ENCODE results near the gene CTAGE8. TPM values are rescaled to one million over a fixed set of nuclear protein-coding genes. Genes with fewer than 3 reads are reported as not detected.
A peak's percentile ranks its signal among the peaks of the same experiment; 100 is the strongest.
"Not testable (repeated sequence)": the region's sequence is repeated elsewhere in the genome, so short reads cannot be mapped to it uniquely, and the experiment has no call there.

The CTAGE8 gene
- polyA plus RNA-seq, 1 donor = 11.2 TPM

DNA sequence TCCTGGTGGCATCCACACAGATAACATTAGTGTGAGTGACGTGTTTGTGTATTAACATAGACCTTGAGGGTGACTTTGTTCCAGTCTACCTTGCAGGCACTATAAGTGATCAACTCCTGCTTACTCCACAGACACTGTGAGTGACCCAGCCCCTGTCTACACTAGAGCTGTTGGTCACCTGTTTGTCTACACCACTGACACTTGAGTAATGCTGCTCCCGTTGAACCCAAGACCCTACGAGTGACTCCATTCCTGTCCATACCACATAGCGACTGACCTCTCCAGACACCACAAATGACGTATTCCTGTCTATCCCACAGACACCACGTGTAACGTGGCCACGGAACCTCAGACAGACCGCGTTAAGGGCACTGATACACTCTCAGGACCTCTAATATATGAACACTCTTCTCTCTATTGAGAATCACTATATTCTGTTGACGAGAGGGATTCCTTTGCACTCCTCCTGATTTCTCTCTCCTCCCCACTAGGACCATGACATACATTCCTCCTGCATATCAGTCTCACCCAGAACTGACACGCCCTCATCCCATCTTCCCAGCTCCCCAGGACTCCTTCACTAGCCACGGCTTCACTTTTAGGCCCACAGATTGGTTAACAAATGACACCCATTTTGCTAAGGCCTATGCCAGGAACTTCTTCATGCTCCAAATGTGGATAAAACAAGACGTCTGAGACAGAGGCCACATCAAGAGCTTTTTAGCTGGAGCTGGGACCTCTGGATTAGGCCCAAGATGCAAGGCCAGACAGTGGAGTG lies 23.5 kb upstream of the CTAGE8 start:
- not testable (repeated sequence) for H3K9me3 ChIP-seq (ENCODE audit: control insufficient read depth, low read depth, low read length); H3K27ac ChIP-seq (ENCODE audit: low read length); H3K27me3 ChIP-seq (ENCODE audit: control insufficient read depth, insufficient read depth, low read length); H3K36me3 ChIP-seq (ENCODE audit: control insufficient read depth, insufficient read depth, low read length); H3K4me1 ChIP-seq (ENCODE audit: control insufficient read depth, insufficient read depth, low read length); H3K4me3 ChIP-seq (ENCODE audit: low read length)
- peak in 1 of 2 donors; percentile 6 for DNase-seq
- 92% methylated on average over 2 of the region's 14 CpGs for WGBS (ENCODE audit: insufficient coverage, low lambda C conversion rate)

DNA sequence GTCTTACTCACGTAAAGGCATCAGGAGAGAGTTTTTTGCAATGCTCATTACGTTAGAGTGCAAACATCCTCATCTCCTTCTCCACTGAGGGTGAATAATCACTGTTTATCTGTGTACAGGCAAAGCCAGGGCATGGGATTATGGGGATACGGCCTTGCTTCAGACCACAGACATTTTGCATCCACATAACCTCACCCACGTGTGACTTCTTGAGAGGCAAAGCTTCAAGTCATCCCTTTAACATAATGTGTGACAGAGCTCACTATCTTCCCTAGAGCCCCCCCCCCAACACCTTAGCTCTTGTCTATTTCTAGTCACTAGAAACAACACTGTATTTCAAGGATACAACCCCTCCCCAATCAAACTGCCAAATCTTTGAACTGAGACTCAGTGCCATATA lies 22.5 kb upstream of the CTAGE8 start:
- H3K4me1 ChIP-seq (ENCODE audit: control insufficient read depth, insufficient read depth, low read length); H3K27ac ChIP-seq (ENCODE audit: low read length); H3K4me3 ChIP-seq (ENCODE audit: low read length); H3K27me3 ChIP-seq (ENCODE audit: control insufficient read depth, insufficient read depth, low read length); H3K36me3 ChIP-seq (ENCODE audit: control insufficient read depth, insufficient read depth, low read length); H3K9me3 ChIP-seq (ENCODE audit: control insufficient read depth, low read depth, low read length): not testable (repeated sequence)
- WGBS (ENCODE audit: insufficient coverage, low lambda C conversion rate) = no CpG with 5 or more reads among the region's 4 CpGs
- DNase-seq = peak in 1 of 2 donors; percentile 1

DNA sequence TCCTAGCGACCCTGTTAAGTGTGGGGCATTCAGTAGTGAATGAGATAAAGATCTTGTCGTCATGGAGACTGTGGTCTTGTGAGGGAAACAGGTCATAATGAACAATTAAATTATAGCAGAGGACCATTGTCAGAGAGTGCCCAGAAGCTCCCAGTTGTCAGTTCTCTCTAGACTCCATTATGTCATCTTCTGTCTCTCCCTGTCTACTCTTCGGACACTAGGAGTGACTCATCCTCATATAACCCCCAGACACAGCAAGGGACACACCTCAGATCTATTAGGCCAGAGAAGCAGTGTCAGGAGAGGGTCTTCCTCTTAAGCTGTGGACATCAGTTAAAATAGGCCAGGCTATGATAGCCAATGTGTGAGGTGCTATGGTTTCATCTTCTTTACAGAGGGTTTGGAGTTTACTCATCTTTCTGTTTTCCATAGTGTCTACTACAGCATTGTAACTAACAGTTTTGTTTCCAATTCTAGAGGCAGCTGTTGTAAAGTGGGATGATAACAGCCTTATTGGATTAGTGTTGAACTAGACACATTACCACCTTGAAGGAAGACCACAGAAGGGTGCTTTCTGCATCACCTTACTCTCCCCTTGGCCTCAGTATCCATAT lies 18.2 kb upstream of the CTAGE8 start:
- not testable (repeated sequence) for H3K9me3 ChIP-seq (ENCODE audit: control insufficient read depth, low read depth, low read length); H3K27ac ChIP-seq (ENCODE audit: low read length); H3K4me3 ChIP-seq (ENCODE audit: low read length); H3K27me3 ChIP-seq (ENCODE audit: control insufficient read depth, insufficient read depth, low read length); DNase-seq; H3K36me3 ChIP-seq (ENCODE audit: control insufficient read depth, insufficient read depth, low read length); H3K4me1 ChIP-seq (ENCODE audit: control insufficient read depth, insufficient read depth, low read length)
- WGBS (ENCODE audit: insufficient coverage, low lambda C conversion rate) = no CpG with 5 or more reads among the region's 3 CpGs

DNA sequence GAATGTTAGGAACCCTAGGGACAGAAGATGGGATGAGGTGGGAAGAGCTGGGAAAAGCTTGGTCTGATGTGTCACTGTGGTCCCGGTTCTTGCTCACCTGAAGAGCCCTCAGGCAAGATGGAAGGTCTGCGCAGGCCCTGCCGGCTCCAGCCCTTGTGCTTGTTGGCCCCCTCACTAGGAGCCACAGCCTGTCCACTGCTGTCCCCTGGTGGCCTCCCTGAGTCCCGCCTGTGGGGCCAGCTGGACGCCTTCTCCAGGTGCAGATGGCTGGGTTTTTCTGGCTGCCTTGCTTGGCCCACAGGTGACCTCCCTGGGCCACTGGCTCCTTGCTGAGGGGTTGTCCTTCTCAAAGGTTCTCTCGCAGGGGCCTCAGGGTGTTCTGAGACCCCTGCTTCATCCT lies 14.6 kb upstream of the CTAGE8 start:
- no CpG with 5 or more reads among the region's 6 CpGs for WGBS (ENCODE audit: insufficient coverage, low lambda C conversion rate)

DNA sequence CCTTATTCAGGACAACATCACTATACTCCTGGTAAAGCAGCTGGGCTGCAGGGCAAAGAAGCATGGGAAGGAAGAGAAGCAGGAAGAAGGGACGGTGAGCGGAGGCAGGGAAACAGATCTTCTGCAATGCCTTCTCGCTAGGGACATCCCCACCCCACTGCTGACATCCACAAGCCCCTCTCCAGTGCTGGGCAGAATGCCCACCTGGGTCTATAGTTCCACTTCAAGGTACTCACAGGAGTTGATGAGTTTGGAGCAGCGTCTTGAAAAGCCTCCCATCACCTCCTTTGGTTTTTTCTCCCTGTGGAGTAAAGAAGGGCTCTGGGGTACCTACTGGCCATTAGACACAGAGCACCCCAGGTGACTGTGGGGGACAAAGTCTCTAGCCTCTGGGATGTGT lies 13.4 kb upstream of the CTAGE8 start:
- DNase-seq; H3K9me3 ChIP-seq (ENCODE audit: control insufficient read depth, low read depth, low read length); H3K27ac ChIP-seq (ENCODE audit: low read length); H3K4me1 ChIP-seq (ENCODE audit: control insufficient read depth, insufficient read depth, low read length); H3K36me3 ChIP-seq (ENCODE audit: control insufficient read depth, insufficient read depth, low read length); H3K4me3 ChIP-seq (ENCODE audit: low read length); H3K27me3 ChIP-seq (ENCODE audit: control insufficient read depth, insufficient read depth, low read length): not testable (repeated sequence)
- WGBS (ENCODE audit: insufficient coverage, low lambda C conversion rate) = no CpG with 5 or more reads among the region's 4 CpGs

More for the DNA sequence above, 14.6 kb upstream of the CTAGE8 start:
- not testable (repeated sequence) for H3K4me3 ChIP-seq (ENCODE audit: low read length); H3K27me3 ChIP-seq (ENCODE audit: control insufficient read depth, insufficient read depth, low read length); H3K27ac ChIP-seq (ENCODE audit: low read length); DNase-seq; H3K4me1 ChIP-seq (ENCODE audit: control insufficient read depth, insufficient read depth, low read length); H3K36me3 ChIP-seq (ENCODE audit: control insufficient read depth, insufficient read depth, low read length); H3K9me3 ChIP-seq (ENCODE audit: control insufficient read depth, low read depth, low read length)

DNA sequence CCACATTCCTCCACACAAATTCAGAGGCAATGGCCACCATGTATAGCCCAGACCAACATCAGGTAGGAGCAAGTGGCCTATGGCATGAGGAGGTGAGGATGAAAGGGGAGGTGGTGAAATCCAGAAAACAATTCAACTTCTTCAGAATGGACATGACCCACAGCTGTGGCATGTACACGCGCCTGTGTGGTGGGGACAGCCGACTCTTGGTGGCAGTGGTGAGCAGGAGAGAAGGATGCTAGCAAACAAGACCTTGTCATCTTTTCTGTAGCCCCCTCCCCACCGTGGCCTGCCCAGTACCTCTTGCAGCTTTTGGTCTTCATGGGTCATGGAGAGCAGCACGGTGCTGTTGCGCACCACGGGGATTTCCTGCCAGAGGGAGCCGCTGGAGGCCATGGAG lies 12.9 kb upstream of the CTAGE8 start:
- H3K27me3 ChIP-seq (ENCODE audit: control insufficient read depth, insufficient read depth, low read length); H3K4me1 ChIP-seq (ENCODE audit: control insufficient read depth, insufficient read depth, low read length); H3K27ac ChIP-seq (ENCODE audit: low read length); H3K4me3 ChIP-seq (ENCODE audit: low read length); DNase-seq; H3K9me3 ChIP-seq (ENCODE audit: control insufficient read depth, low read depth, low read length); H3K36me3 ChIP-seq (ENCODE audit: control insufficient read depth, insufficient read depth, low read length): not testable (repeated sequence)
- WGBS (ENCODE audit: insufficient coverage, low lambda C conversion rate) = no CpG with 5 or more reads among the region's 8 CpGs

DNA sequence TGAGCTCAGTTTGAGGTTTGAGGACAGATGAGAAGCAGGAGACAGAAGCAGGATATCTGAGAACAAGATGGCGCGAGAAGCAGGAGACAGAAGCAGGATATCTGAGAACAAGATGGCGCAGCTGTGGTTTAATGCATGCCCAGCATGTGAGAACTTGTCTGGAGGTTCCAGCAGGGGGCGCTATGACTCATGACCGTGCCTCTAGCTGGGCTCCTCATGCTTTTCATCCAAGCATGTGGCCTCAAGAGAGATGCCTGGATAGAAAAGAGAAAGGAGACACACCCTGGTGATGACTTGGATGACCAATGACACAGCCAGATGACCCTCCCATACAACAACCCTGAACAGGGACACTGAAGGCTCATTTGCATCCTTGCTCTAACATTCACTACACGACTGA lies 10.9 kb upstream of the CTAGE8 start:
- not testable (repeated sequence) for H3K4me1 ChIP-seq (ENCODE audit: control insufficient read depth, insufficient read depth, low read length); H3K4me3 ChIP-seq (ENCODE audit: low read length); H3K36me3 ChIP-seq (ENCODE audit: control insufficient read depth, insufficient read depth, low read length); H3K27me3 ChIP-seq (ENCODE audit: control insufficient read depth, insufficient read depth, low read length); H3K27ac ChIP-seq (ENCODE audit: low read length); H3K9me3 ChIP-seq (ENCODE audit: control insufficient read depth, low read depth, low read length); DNase-seq
- 100% methylated on average over 1 of the region's 6 CpGs for WGBS (ENCODE audit: insufficient coverage, low lambda C conversion rate)

DNA sequence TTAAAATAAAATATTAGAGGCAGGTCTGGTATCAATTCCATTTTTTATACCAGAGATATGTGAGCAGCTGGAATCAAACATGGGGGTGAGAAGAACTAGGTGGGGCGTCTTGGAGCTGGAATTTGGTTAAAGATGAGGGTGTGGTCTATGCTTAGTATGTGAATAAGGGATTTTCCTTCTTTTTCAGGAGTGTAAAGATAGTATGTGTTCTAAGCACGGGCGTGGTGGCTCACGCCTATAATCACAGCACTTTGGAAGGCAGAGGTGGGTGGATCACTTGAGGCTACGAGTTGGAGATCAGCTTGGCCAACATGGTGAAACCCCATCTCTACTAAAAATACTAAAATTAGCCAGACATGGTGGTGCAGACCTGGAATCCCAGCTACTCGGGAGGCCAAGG lies 6.2 kb upstream of the CTAGE8 start:
- not testable (repeated sequence) for H3K27me3 ChIP-seq (ENCODE audit: control insufficient read depth, insufficient read depth, low read length); H3K4me3 ChIP-seq (ENCODE audit: low read length); DNase-seq; H3K36me3 ChIP-seq (ENCODE audit: control insufficient read depth, insufficient read depth, low read length); H3K27ac ChIP-seq (ENCODE audit: low read length); H3K4me1 ChIP-seq (ENCODE audit: control insufficient read depth, insufficient read depth, low read length); H3K9me3 ChIP-seq (ENCODE audit: control insufficient read depth, low read depth, low read length)
- WGBS (ENCODE audit: insufficient coverage, low lambda C conversion rate) = no CpG with 5 or more reads among the region's 6 CpGs

DNA sequence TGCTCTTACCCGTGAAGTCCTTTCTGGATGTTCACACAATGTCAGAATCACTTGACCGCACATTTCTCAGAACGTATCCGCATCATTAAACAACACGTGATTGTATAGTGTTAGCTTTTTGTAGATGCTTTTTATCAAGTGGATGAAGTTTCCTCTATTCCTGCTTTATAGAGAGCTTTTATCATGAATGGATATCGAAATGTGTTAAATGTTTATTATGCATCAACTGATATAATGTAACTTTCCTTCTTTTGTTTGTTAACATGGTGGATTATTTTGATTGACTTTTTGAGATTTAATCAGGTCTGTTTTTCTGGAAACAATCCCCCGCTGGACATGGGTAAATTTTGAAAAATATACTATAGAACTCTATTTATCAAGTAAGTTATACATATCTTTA lies 4.4 kb downstream of the CTAGE8 start, which contains the start of gene OR2A7:
Gene OR2A7, minus strand, starts transcription at position 101 of the 400 bp plus-strand sequence. CDS start 5,164 bp downstream, outside the sequence.
- H3K27me3 ChIP-seq (ENCODE audit: control insufficient read depth, insufficient read depth, low read length); H3K4me1 ChIP-seq (ENCODE audit: control insufficient read depth, insufficient read depth, low read length); H3K4me3 ChIP-seq (ENCODE audit: low read length); H3K36me3 ChIP-seq (ENCODE audit: control insufficient read depth, insufficient read depth, low read length); H3K27ac ChIP-seq (ENCODE audit: low read length); DNase-seq; H3K9me3 ChIP-seq (ENCODE audit: control insufficient read depth, low read depth, low read length): not testable (repeated sequence)
- WGBS (ENCODE audit: insufficient coverage, low lambda C conversion rate) = no CpG with 5 or more reads among the region's 7 CpGs

DNA sequence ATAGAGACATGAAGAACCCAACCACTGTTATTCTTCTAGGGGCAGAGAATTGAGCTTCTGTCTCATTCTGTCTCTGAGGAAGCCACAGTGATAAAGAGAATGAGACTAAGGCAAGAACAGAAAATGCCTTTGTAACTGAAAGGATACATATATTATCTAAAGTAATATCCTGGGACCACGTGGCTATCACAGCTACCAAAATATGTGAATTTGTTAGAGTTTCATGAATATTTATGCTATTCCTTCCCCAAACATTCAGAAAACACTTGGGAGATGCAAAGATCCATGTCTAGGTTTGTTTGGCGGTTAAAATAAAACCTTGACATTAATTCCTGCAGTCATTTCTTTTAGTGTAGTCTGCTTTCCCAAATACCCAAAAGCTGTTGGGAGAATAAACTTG lies 7.0 kb downstream of the CTAGE8 start:
- not testable (repeated sequence) for H3K9me3 ChIP-seq (ENCODE audit: control insufficient read depth, low read depth, low read length); H3K27ac ChIP-seq (ENCODE audit: low read length); H3K36me3 ChIP-seq (ENCODE audit: control insufficient read depth, insufficient read depth, low read length); H3K4me3 ChIP-seq (ENCODE audit: low read length); H3K4me1 ChIP-seq (ENCODE audit: control insufficient read depth, insufficient read depth, low read length); H3K27me3 ChIP-seq (ENCODE audit: control insufficient read depth, insufficient read depth, low read length); DNase-seq
- no CpG with 5 or more reads among the region's 2 CpGs for WGBS (ENCODE audit: insufficient coverage, low lambda C conversion rate)

DNA sequence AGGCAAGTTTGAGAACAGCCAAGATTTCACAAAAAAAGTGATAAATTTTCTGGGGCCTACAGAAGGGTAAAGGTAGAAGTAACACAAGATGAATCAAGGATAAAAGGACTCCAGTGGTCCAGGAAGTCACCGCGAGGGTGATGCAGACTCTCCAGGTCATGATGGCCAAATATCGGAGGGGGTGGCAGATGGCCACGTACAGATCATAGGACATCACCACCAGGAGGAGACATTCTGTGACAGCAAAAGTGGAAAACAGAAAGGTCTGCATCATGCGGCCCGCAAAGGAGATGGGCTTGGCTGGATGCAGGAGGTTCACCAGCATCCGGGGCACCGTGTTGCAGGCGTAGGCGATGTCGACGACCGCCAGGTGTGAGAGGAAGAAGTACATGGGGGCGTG lies 10.0 kb downstream of the CTAGE8 start:
- H3K36me3 ChIP-seq (ENCODE audit: control insufficient read depth, insufficient read depth, low read length); DNase-seq; H3K27ac ChIP-seq (ENCODE audit: low read length); H3K27me3 ChIP-seq (ENCODE audit: control insufficient read depth, insufficient read depth, low read length); H3K4me3 ChIP-seq (ENCODE audit: low read length); H3K9me3 ChIP-seq (ENCODE audit: control insufficient read depth, low read depth, low read length); H3K4me1 ChIP-seq (ENCODE audit: control insufficient read depth, insufficient read depth, low read length): not testable (repeated sequence)
- no CpG with 5 or more reads among the region's 14 CpGs for WGBS (ENCODE audit: insufficient coverage, low lambda C conversion rate)
